HepG2 (cell line): ENCODE data around the gene HERC4. TPM values are rescaled to one million over a fixed set of nuclear protein-coding genes. Genes with fewer than 3 reads are reported as not detected.

Experiments used
- ATAC-seq: fragments of 200-7000 bp; cut with Tn5 transposase; 3 replicates; pipeline ENCODE4 v1.9.1; 2020; ENCODE audit warnings: mild to moderate bottlenecking, moderate library complexity
- BruUV-seq: library from RNA; stranded (reverse); fragments of 400-500 nt; replicated peaks from 2 replicates; lab custom pipeline; 2021; lab: Mats Ljungman, UMichigan
- CTCF ChIA-PET: fragments of 300-600 bp; formaldehyde crosslinking; extraction: SDS; loops from one replicate; lab custom pipeline; 2021; ENCODE audit warnings: low total read pairs, inconsistent platforms, low intra/inter-chr PET ratio; lab: Yijun Ruan, JAX
- POLR2A ChIA-PET: fragments of 350-600 bp; sonication (Branson Sonifier 250); formaldehyde crosslinking; loops from one replicate; lab custom pipeline; 2020; ENCODE audit warnings: antibody characterized with exemption, inconsistent platforms; lab: Yijun Ruan, JAX
- DNase-seq: peaks from one replicate; pipeline ENCODE4 v3.0.0-alpha.2; 2015; ENCODE audit warnings: low spot score
- FAIRE-seq: peaks from 3 replicates; lab custom pipeline; 2011; peaks lifted over from hg19 to GRCh38; lab: Jason Lieb, UNC
- H2AFZ ChIP-seq: one replicate; pipeline ENCODE4 v1.6.1; 2011; ENCODE audit warnings: low read length, inconsistent platforms
- H3K27ac ChIP-seq: fragments of 300-600 bp; 3 replicates; pipeline ENCODE4 v1.8.0; 2011; ENCODE audit warnings: mixed run types, mild to moderate bottlenecking, mixed read lengths, low read length, inconsistent platforms; ENCODE audit not compliant: insufficient read depth; ENCODE audit errors: extremely low read length
- H3K27me3 ChIP-seq, 2 experiments: fragments of 200-600 bp in 1 of 2; 2 replicates in 1 of 2; 3 replicates in 1 of 2; pipeline versions ENCODE4 v1.6.0 to v1.8.0; 2011; ENCODE audit warnings: low read length in 2 of 2, mild to moderate bottlenecking in 2 of 2, moderate library complexity in 2 of 2, inconsistent platforms in 1 of 2; ENCODE audit not compliant: insufficient read depth in 2 of 2, control insufficient read depth in 1 of 2
- H3K36me3 ChIP-seq, 2 experiments: fragments of 200-600 bp in 1 of 2; replicated peaks in 1 of 2; 2 replicates in 1 of 2; 3 replicates in 1 of 2; pipeline versions ENCODE4 v1.5.1 to v1.8.0; 2011; ENCODE audit warnings: low read length in 2 of 2, inconsistent platforms in 1 of 2; ENCODE audit not compliant: insufficient read depth in 2 of 2, control insufficient read depth in 1 of 2
- H3K4me1 ChIP-seq: 2 replicates; pipeline ENCODE4 v1.5.1; 2012; ENCODE audit warnings: low read length, inconsistent platforms; ENCODE audit not compliant: insufficient read depth
- H3K4me2 ChIP-seq: 2 replicates; pipeline ENCODE4 v1.6.0; 2011; ENCODE audit warnings: low read depth, low read length, inconsistent platforms
- H3K4me3 ChIP-seq, 3 experiments: fragments of 200-600 bp in 1 of 3; sonication (generic), shearing (Covaris generic) in 1 of 3; replicated peaks in 1 of 3; 2 replicates each; pipeline ENCODE4 v1.5.1; 2011 to 2016; ENCODE audit warnings: low read length in 3 of 3, inconsistent platforms in 2 of 3, low read depth in 2 of 3, mild to moderate bottlenecking in 2 of 3, control low read depth in 1 of 3, mixed read lengths in 1 of 3; ENCODE audit not compliant: insufficient read depth in 1 of 3
- H3K79me2 ChIP-seq: one replicate; pipeline ENCODE4 v1.6.1; 2011; ENCODE audit warnings: low read length, inconsistent platforms; ENCODE audit not compliant: insufficient read depth
- H3K9ac ChIP-seq: 2 replicates; pipeline ENCODE4 v1.6.0; 2011; ENCODE audit warnings: mild to moderate bottlenecking, low read depth, low read length, inconsistent platforms; ENCODE audit not compliant: insufficient read depth
- H3K9me3 ChIP-seq: 2 replicates; pipeline ENCODE4 v1.5.1; 2012; ENCODE audit warnings: mild to moderate bottlenecking, low read length
- H4K20me1 ChIP-seq: 2 replicates; pipeline ENCODE4 v1.6.0; 2011; ENCODE audit warnings: inconsistent platforms, mild to moderate bottlenecking, low read length, moderate library complexity; ENCODE audit not compliant: insufficient read depth
- CEBPG ChIP-seq: IDR thresholded peaks from 2 replicates; pipeline ENCODE4 v1.6.1; 2016
- PATZ1 ChIP-seq: sonication (generic); formaldehyde crosslinking; IDR thresholded peaks from 2 replicates; pipeline ENCODE4 v1.4.0; 2020; ENCODE audit warnings: missing genetic modification reagents
- POLR2A ChIP-seq, 2 experiments: IDR thresholded peaks; 2 replicates each; pipeline ENCODE4 v1.6.1; 2011; ENCODE audit warnings: low read depth in 2 of 2, low read length in 2 of 2, mild to moderate bottlenecking in 1 of 2, moderate library complexity in 1 of 2; ENCODE audit not compliant: insufficient read depth in 1 of 2
- SALL1 ChIP-seq: sonication (generic); formaldehyde crosslinking; IDR thresholded peaks from 2 replicates; pipeline ENCODE4 v1.8.0; 2022; ENCODE audit warnings: mild to moderate bottlenecking, missing genetic modification reagents
- SAP130 ChIP-seq: IDR thresholded peaks from 2 replicates; pipeline ENCODE4 v1.6.1; 2016; ENCODE audit warnings: low read depth
- TBX2 ChIP-seq: sonication (generic); formaldehyde crosslinking; IDR thresholded peaks from 2 replicates; pipeline ENCODE4 v1.5.0; 2020; ENCODE audit warnings: missing genetic modification reagents, mild to moderate bottlenecking, borderline replicate concordance
- TFAP4 ChIP-seq: sonication (generic); IDR thresholded peaks from 2 replicates; pipeline ENCODE4 v1.6.1; 2016; ENCODE audit warnings: low read depth, borderline replicate concordance
- USF2 ChIP-seq, 2 experiments: sonication (generic) in 1 of 2; formaldehyde crosslinking in 1 of 2; IDR thresholded peaks; 2 replicates each; pipeline versions ENCODE4 v1.5.1 to v1.6.1; 2011 to 2020; ENCODE audit warnings: borderline replicate concordance in 1 of 2, low read depth in 1 of 2, low read length in 1 of 2, mild to moderate bottlenecking in 1 of 2, missing genetic modification reagents in 1 of 2, moderate library complexity in 1 of 2
- ZNF446 ChIP-seq: sonication (generic); formaldehyde crosslinking; IDR thresholded peaks from 2 replicates; pipeline ENCODE4 v1.5.0; 2020; ENCODE audit warnings: mild to moderate bottlenecking, missing genetic modification reagents
- ZNF468 ChIP-seq: sonication (generic); formaldehyde crosslinking; IDR thresholded peaks from 2 replicates; pipeline ENCODE4 v1.8.0; 2022; ENCODE audit warnings: mild to moderate bottlenecking, moderate library complexity, missing genetic modification reagents
- ZNF547 ChIP-seq: sonication (generic); formaldehyde crosslinking; IDR thresholded peaks from 2 replicates; pipeline ENCODE4 v1.5.1; 2020; ENCODE audit warnings: mild to moderate bottlenecking, missing genetic modification reagents
- WGBS: methylation state at CpG from one replicate; pipeline ENCODE4 v1.1.6; 2017; ENCODE audit warnings: low lambda C conversion rate; 5-methylcytosine and 5-hydroxymethylcytosine counted together
- in situ Hi-C: cut with HindIII; loops from 2 replicates; pipeline ENCODE4 v1.10.0; 2017; ENCODE audit warnings: low pct_unique_long_range_greater_than_20kb; ENCODE audit not compliant: extremely low pct_ligation_motif_present
- intact Hi-C: fragments of 100-400 bp; cut with micrococcal nuclease; formaldehyde crosslinking; loops from one replicate; pipeline ENCODE4 v1.10.0; 2022; ENCODE audit not compliant: unreplicated experiment
- polyA plus RNA-seq, 8 experiments: library from polyadenylated mRNA; depleted of rRNA in 3 of 8; stranded (reverse) in 7 of 8; unstranded in 1 of 8; fragments of >200 nt; fragmentation: Illumina TruSeq in 4 of 8; extraction: Trizol in 4 of 8; gene quantifications; 2 replicates each; pipeline versions ENCODE4 v1.2.1 to v1.2.3, GENCODE V29; 2011 to 2016; ENCODE audit warnings: low read depth in 4 of 8, missing spikeins in 1 of 8, mixed read lengths in 1 of 8; ENCODE audit not compliant: insufficient read depth in 1 of 8
- total RNA-seq, 5 experiments: library from RNA; depleted of rRNA; stranded (reverse); fragments of >200 nt; fragmentation: Illumina TruSeq; extraction: Trizol; gene quantifications; 2 replicates each; pipeline ENCODE4 v1.2.3, GENCODE V29; 2016; ENCODE audit warnings: low read depth in 1 of 5

The HERC4 gene
- total and polyA plus RNA-seq, 2 of the 13 experiments (the other 11 are each of a cell fraction or from before 2014, with no cell fraction given), result 9.8 to 20.2 TPM

- H3K27ac ChIP-seq, result peak overlapping the region; percentile 39
- ATAC-seq (peak; percentile 87), FAIRE-seq (no peak)
Observed at GRCh38 chr10:67976292-67977245, 98.5 kb downstream of the HERC4 start.

More at GRCh38 chr10:67976292-67977245, 98.5 kb downstream of the HERC4 start:
- Histone ChIP-seq H2AFZ (no peak overlapping the region), H3K79me2 (no peaks in the 10 kb centered on the region), H3K4me2 (peak overlapping the region; percentile 33), H4K20me1 (no peaks in the 10 kb centered on the region), H3K9ac (no peak overlapping the region), H3K4me3 (no peak overlapping the region; a peak in 1 of 6 replicates), H3K36me3 (peaks cover 3 to 17% of the 10 kb centered on the region in 2 experiments; a peak in 4 of 5 replicates), H3K27me3 (no peaks in the 10 kb centered on the region), H3K4me1 (peaks cover 21% of the 10 kb centered on the region), H3K9me3 (peaks cover 4% of the 10 kb centered on the region)
- TF ChIP-seq ZNF446 (CRISPR knock-in tag) (no peak), TBX2 (CRISPR knock-in tag) (peak; percentile 24; the same call in 1 of the 2 replicates), SAP130 (CRISPR knock-in tag) (no peak), CEBPG (CRISPR knock-in tag) (peak; percentile 35; the same call in 1 of the 2 replicates), TFAP4 (0 out of 2 replicates have a peak, but pooled peaks have one; percentile 13), ZNF547 (CRISPR knock-in tag) (no peak), USF2 (IDR thresholded peaks at IDR 0.05; ENCODE audit: low read depth, low read length) (no peak), USF2 (CRISPR knock-in tag; IDR thresholded peaks at IDR 0.05; ENCODE audit: borderline replicate concordance) (peak; percentile 28; the same call in 1 of the 2 replicates), PATZ1 (CRISPR knock-in tag) (no peak), ZNF468 (0 out of 2 replicates have a peak, but pooled peaks have one; percentile 35), SALL1 (peak; percentile 40; the same call in 1 of the 2 replicates), POLR2A (IDR thresholded peaks at IDR 0.05; ENCODE audit: insufficient read depth in 1 of 2, low read depth in 2 of 2, low read length in 2 of 2) (no peak)
- peak; percentile 13 for DNase-seq
- ChIA-PET CTCF (no interaction called here), POLR2A (no interaction called here)
- no TSS peak for BruUV-seq
- 61% methylated on average over 2 of the region's 3 CpGs for WGBS
- in situ Hi-C loops (no loop called here), intact Hi-C loops (loop anchor here (5.0 kb wide), 1 partner anchor 181 kb away; no protein-coding TSS in a partner anchor)
